CD14-positive monocyte (primary cell): Measurements from ENCODE around the gene ACP7. TPM values are rescaled to one million over a fixed set of nuclear protein-coding genes. Genes with fewer than 3 reads are reported as not detected.

Source experiments
- DNase-seq, 3 donors: peaks; one replicate each; pipeline ENCODE4 v3.0.0-alpha.2; 2011 to 2022
- H2AFZ ChIP-seq: 2 replicates; pipeline ENCODE4 v1.6.0; 2012; ENCODE audit warnings: mild to moderate bottlenecking, low read depth, low read length, inconsistent platforms; ENCODE audit not compliant: insufficient read depth, poor library complexity, severe bottlenecking
- H3K27ac ChIP-seq, 2 donors: 1 replicate in 1 of 2; 2 replicates in 1 of 2; pipeline ENCODE4 v1.5.1; 2012 to 2013; ENCODE audit warnings: low read length in 2 of 2, control low read depth in 1 of 2, inconsistent platforms in 1 of 2, low read depth in 1 of 2, mild to moderate bottlenecking in 1 of 2
- H3K27me3 ChIP-seq, 2 donors: one replicate each; pipeline versions ENCODE4 v1.6.0 to v1.6.1; 2011 to 2013; ENCODE audit warnings: low read length in 2 of 2; ENCODE audit not compliant: control insufficient read depth in 2 of 2, insufficient read depth in 2 of 2
- H3K36me3 ChIP-seq, 2 donors: replicated peaks in 1 of 2; 1 replicate in 1 of 2; 2 replicates in 1 of 2; pipeline versions ENCODE4 v1.5.1 to v1.6.1; 2012 to 2013; ENCODE audit warnings: low read length in 2 of 2, control low read depth in 1 of 2, inconsistent platforms in 1 of 2, mild to moderate bottlenecking in 1 of 2; ENCODE audit not compliant: insufficient read depth in 2 of 2, control insufficient read depth in 1 of 2
- H3K4me1 ChIP-seq, 2 donors: 1 replicate in 1 of 2; 2 replicates in 1 of 2; pipeline versions ENCODE4 v1.5.1 to v1.6.1; 2012 to 2013; ENCODE audit warnings: low read length in 2 of 2, control low read depth in 1 of 2, inconsistent platforms in 1 of 2, mild to moderate bottlenecking in 1 of 2, moderate library complexity in 1 of 2; ENCODE audit not compliant: insufficient read depth in 2 of 2, control insufficient read depth in 1 of 2
- H3K4me2 ChIP-seq: replicated peaks from 2 replicates; pipeline ENCODE3; 2012; ENCODE audit warnings: low read length, moderate library complexity, mild to moderate bottlenecking; ENCODE audit not compliant: poor library complexity, severe bottlenecking; ENCODE audit errors: extremely low read depth
- H3K4me3 ChIP-seq, 3 experiments: fragments of 200-600 bp in 1 of 3; sonication (generic) in 1 of 3; replicated peaks in 1 of 3; 1 replicate in 2 of 3; 2 replicates in 1 of 3; pipeline ENCODE4 v1.5.1; 2011 to 2013; ENCODE audit warnings: low read length in 3 of 3, mild to moderate bottlenecking in 3 of 3, control low read depth in 2 of 3, low read depth in 2 of 3, inconsistent platforms in 1 of 3, moderate library complexity in 1 of 3
- H3K79me2 ChIP-seq: 2 replicates; pipeline ENCODE4 v1.6.0; 2012; ENCODE audit warnings: mild to moderate bottlenecking, control low read depth, inconsistent platforms, low read length, moderate library complexity; ENCODE audit not compliant: insufficient read depth
- H3K9ac ChIP-seq: 2 replicates; pipeline ENCODE4 v1.6.0; 2017; ENCODE audit warnings: low read length, mild to moderate bottlenecking; ENCODE audit not compliant: insufficient read depth, poor library complexity, severe bottlenecking
- H3K9me3 ChIP-seq, 2 donors: replicated peaks in 1 of 2; 1 replicate in 1 of 2; 2 replicates in 1 of 2; pipeline versions ENCODE4 v1.5.1 to v1.6.1; 2012 to 2013; ENCODE audit warnings: low read length in 2 of 2, control low read depth in 1 of 2; ENCODE audit not compliant: control insufficient read depth in 1 of 2, insufficient read depth in 1 of 2
- H4K20me1 ChIP-seq: 2 replicates; pipeline ENCODE4 v1.6.0; 2012; ENCODE audit warnings: mild to moderate bottlenecking, low read length, control low read depth, moderate library complexity; ENCODE audit not compliant: insufficient read depth
- H3K27ac Mint-ChIP-seq, 7 donors: one replicate each; pipeline ENCODE4 v1.8.0; 2020; ENCODE audit warnings: mild to moderate bottlenecking in 7 of 7, mixed read lengths in 7 of 7, moderate library complexity in 6 of 7, inconsistent platforms in 2 of 7
- H3K27me3 Mint-ChIP-seq, 3 donors: one replicate each; pipeline ENCODE4 v1.8.0; 2021 to 2022; ENCODE audit warnings: low read depth in 3 of 3, mild to moderate bottlenecking in 3 of 3, mixed read lengths in 3 of 3, moderate library complexity in 3 of 3, inconsistent platforms in 1 of 3
- H3K36me3 Mint-ChIP-seq, 2 donors: one replicate each; pipeline ENCODE4 v1.8.0; 2020; ENCODE audit warnings: mixed read lengths in 2 of 2, inconsistent platforms in 1 of 2, mild to moderate bottlenecking in 1 of 2
- H3K4me1 Mint-ChIP-seq: one replicate; pipeline ENCODE4 v1.8.0; 2020; ENCODE audit warnings: mild to moderate bottlenecking, mixed read lengths
- H3K4me3 Mint-ChIP-seq, 2 donors: one replicate each; pipeline ENCODE4 v1.8.0; 2020; ENCODE audit warnings: mild to moderate bottlenecking in 2 of 2, mixed read lengths in 2 of 2, moderate library complexity in 1 of 2
- H3K9me3 Mint-ChIP-seq, 7 donors: one replicate each; pipeline ENCODE4 v1.8.0; 2020 to 2022; ENCODE audit warnings: mixed read lengths in 7 of 7, mild to moderate bottlenecking in 6 of 7, moderate library complexity in 6 of 7, inconsistent platforms in 2 of 7
- CTCF ChIP-seq: fragments of 200-600 bp; IDR thresholded peaks from one replicate; pipeline ENCODE4 v1.8.0; 2022; ENCODE audit warnings: antibody characterized with exemption, mild to moderate bottlenecking
- WGBS: methylation state at CpG from one replicate; pipeline ENCODE4 v1.1.5; 2013; ENCODE audit warnings: missing lambda C conversion rate; ENCODE audit not compliant: insufficient coverage; 5-methylcytosine and 5-hydroxymethylcytosine counted together
- intact Hi-C, 2 donors: fragments of 100-400 bp; cut with micrococcal nuclease; formaldehyde crosslinking; loops; one replicate each; pipeline versions ENCODE4 v1.15.0 to v1.15.1; 2023
- polyA plus RNA-seq, 3 donors: library from polyadenylated mRNA; depleted of rRNA in 1 of 3; unstranded in 2 of 3; stranded (reverse) in 1 of 3; fragments of 300-500 nt in 2 of 3; fragments of >200 nt in 1 of 3; fragmentation: Illumina TruSeq in 2 of 3; gene quantifications; 1 replicate in 2 of 3; 2 replicates in 1 of 3; pipeline ENCODE4 v1.2.3, GENCODE V29; 2012 to 2021

ACP7 gene
- polyA plus RNA-seq, 3 donors: not detected

- H3K27me3 ChIP-seq: no peaks in the 10 kb centered on the region
- Mint-ChIP-seq H3K9me3 (no peaks in the 10 kb centered on the region), H3K4me3 (no peak overlapping the region), H3K36me3 (peaks cover 3% of the 10 kb centered on the region in 2 donors), H3K27me3 (peaks cover 0 to 2% (median 0%) of the 10 kb centered on the region in 3 donors), H3K4me1 (peaks cover 34% of the 10 kb centered on the region), H3K27ac (peak overlapping the region in 3 of 7 donors; percentile 35 to 60 (median 42))
- WGBS: 91% methylated on average over 5 of the region's 9 CpGs
- H3K79me2 ChIP-seq: peaks cover 61% of the 10 kb centered on the region
- no peak for TF ChIP-seq CTCF
- H3K27ac ChIP-seq: peak overlapping the region in 1 of 2 donors; percentile 17
- peaks cover 27% of the 10 kb centered on the region for H4K20me1 ChIP-seq
- H3K4me2 ChIP-seq: no peak overlapping the region
- no peak for DNase-seq
- H3K4me1 ChIP-seq: peaks cover 12 to 15% of the 10 kb centered on the region in 2 donors
- H2AFZ ChIP-seq: no peak overlapping the region
- intact Hi-C loops: loop anchor here in 1 of 2 donors (5.0 kb wide), 1 partner anchor 414 kb away; the partner anchor contains the start of gene EID2
- no peak overlapping the region for H3K9ac ChIP-seq
- H3K4me3 ChIP-seq: no peak overlapping the region
- H3K36me3 ChIP-seq: no peaks in the 10 kb centered on the region
- no peaks in the 10 kb centered on the region for H3K9me3 ChIP-seq
Measured at GRCh38 chr19:39127812-39128515, 43.8 kb downstream of the ACP7 start.

GRCh38 chr19:39128516-39129079, 44.4 kb downstream of the ACP7 start:
- Mint-ChIP-seq H3K36me3 (peaks cover 3% of the 10 kb centered on the region in 2 donors), H3K4me3 (no peak overlapping the region), H3K27me3 (peaks cover 0 to 2% (median 0%) of the 10 kb centered on the region in 3 donors), H3K27ac (no peak overlapping the region), H3K9me3 (no peaks in the 10 kb centered on the region), H3K4me1 (peaks cover 41% of the 10 kb centered on the region)
- H4K20me1 ChIP-seq: peaks cover 33% of the 10 kb centered on the region
- H3K79me2 ChIP-seq: peaks cover 62% of the 10 kb centered on the region
- no peaks in the 10 kb centered on the region for H3K36me3 ChIP-seq
- no peak for DNase-seq
- H3K9me3 ChIP-seq: no peaks in the 10 kb centered on the region
- no peaks in the 10 kb centered on the region for H3K27me3 ChIP-seq
- no peak overlapping the region for H2AFZ ChIP-seq
- H3K27ac ChIP-seq: no peak overlapping the region
- peaks cover 17 to 21% of the 10 kb centered on the region in 2 donors for H3K4me1 ChIP-seq
- WGBS: 79% methylated on average over 3 of the region's 6 CpGs
- H3K4me3 ChIP-seq: no peak overlapping the region
- H3K4me2 ChIP-seq: no peak overlapping the region
- no peak for TF ChIP-seq CTCF
- no peak overlapping the region for H3K9ac ChIP-seq
- intact Hi-C loops: loop anchor here in 1 of 2 donors (5.0 kb wide), 1 partner anchor 414 kb away; the partner anchor contains the start of gene EID2
